ENCODE data around the gene CCDC40. TPM values are rescaled to one million over a fixed set of nuclear protein-coding genes. Genes with fewer than 3 reads are reported as not detected.

Gene CCDC40
- total and polyA plus RNA-seq, 10 of the 15 experiments (the other 5 are each of a cell fraction or from before 2014, with no cell fraction given) = 0.06 to 0.10 TPM; not detected in 8

- no peak for TF ChIP-seq NFYA (IDR thresholded peaks at IDR 0.05; ENCODE audit: borderline replicate concordance, low read depth, low read length)
- TF ChIP-seq IKZF2 (IDR thresholded peaks at IDR 0.05) = no peak
- peak; percentile 83 to 100 for TF ChIP-seq BHLHE40 (IDR thresholded peaks at IDR 0.05; ENCODE audit: borderline replicate concordance in 1 of 2, low read depth in 2 of 2, low read length in 1 of 2)
- peak; percentile 74 for TF ChIP-seq POLR2A (IDR thresholded peaks at IDR 0.05; ENCODE audit: low read depth, low read length)
- TF ChIP-seq RB1 (IDR thresholded peaks at IDR 0.05; ENCODE audit: borderline replicate concordance) = peak; percentile 73; the same call in 1 of the 2 replicates
- no peak for TF ChIP-seq RUNX3 (IDR thresholded peaks at IDR 0.05; ENCODE audit: low read length)
- TF ChIP-seq MEF2B (IDR thresholded peaks at IDR 0.05; ENCODE audit: partially characterized antibody, poor library complexity, severe bottlenecking) = peak; percentile 20
- TF ChIP-seq CTCF (IDR thresholded peaks at IDR 0.05 in 2 of 3, conservative IDR thresholded peaks at IDR 0.05 in 1 of 3; ENCODE audit: control insufficient read depth in 2 of 3, extremely low read depth in 1 of 3, insufficient read depth in 1 of 3, low read depth in 3 of 3, low read length in 3 of 3) = peak; percentile 69 to 92 (median 73); a peak in 5 of 6 replicates
- TF ChIP-seq USF2 (IDR thresholded peaks at IDR 0.05; ENCODE audit: borderline replicate concordance, low read depth, low read length) = peak; percentile 98
- TF ChIP-seq LARP7 (IDR thresholded peaks at IDR 0.05) = peak; percentile 92
- peak; percentile 76 for TF ChIP-seq ZNF687 (IDR thresholded peaks at IDR 0.05)
- no peak for TF ChIP-seq GABPA (IDR thresholded peaks at IDR 0.05; ENCODE audit: low read depth)
- no peak for TF ChIP-seq SUZ12 (IDR thresholded peaks at IDR 0.05; ENCODE audit: unreplicated experiment)
- TF ChIP-seq NRF1 (conservative IDR thresholded peaks at IDR 0.05; ENCODE audit: low read depth, low read length) = peak; percentile 79
- TF ChIP-seq, protein P1, sequence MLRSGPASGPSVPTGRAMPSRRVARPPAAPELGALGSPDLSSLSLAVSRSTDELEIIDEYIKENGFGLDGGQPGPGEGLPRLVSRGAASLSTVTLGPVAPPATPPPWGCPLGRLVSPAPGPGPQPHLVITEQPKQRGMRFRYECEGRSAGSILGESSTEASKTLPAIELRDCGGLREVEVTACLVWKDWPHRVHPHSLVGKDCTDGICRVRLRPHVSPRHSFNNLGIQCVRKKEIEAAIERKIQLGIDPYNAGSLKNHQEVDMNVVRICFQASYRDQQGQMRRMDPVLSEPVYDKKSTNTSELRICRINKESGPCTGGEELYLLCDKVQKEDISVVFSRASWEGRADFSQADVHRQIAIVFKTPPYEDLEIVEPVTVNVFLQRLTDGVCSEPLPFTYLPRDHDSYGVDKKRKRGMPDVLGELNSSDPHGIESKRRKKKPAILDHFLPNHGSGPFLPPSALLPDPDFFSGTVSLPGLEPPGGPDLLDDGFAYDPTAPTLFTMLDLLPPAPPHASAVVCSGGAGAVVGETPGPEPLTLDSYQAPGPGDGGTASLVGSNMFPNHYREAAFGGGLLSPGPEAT (IDR thresholded peaks at IDR 0.05; ENCODE audit: low read depth) = no peak
- 0 out of 2 replicates have a peak, but pooled peaks have one; percentile 61 for TF ChIP-seq ZSCAN29 (IDR thresholded peaks at IDR 0.05)
- TF ChIP-seq KAT2A (conservative IDR thresholded peaks at IDR 0.05; ENCODE audit: control insufficient read depth, low read depth, low read length) = no peak
- TF ChIP-seq NFXL1 (IDR thresholded peaks at IDR 0.05; ENCODE audit: borderline replicate concordance) = 0 out of 2 replicates have a peak, but pooled peaks have one; percentile 57
- TF ChIP-seq CHD1 (IDR thresholded peaks at IDR 0.05; ENCODE audit: low read depth, low read length) = peak; percentile 25; the same call in 1 of the 2 replicates
- no peak for TF ChIP-seq CHD4 (IDR thresholded peaks at IDR 0.05)
Measured at GRCh38 chr17:80101011-80101945, 64.8 kb downstream of the CCDC40 start, which contains the start of gene GAA (continued).
